ENCODE measurements around the gene SBF1. TPM values are rescaled to one million over a fixed set of nuclear protein-coding genes. Genes with fewer than 3 reads are reported as not detected.

SBF1 gene
- total and polyA plus RNA-seq, 2 donors (not counting 1 experiment from before 2014, with no cell fraction given) = 13.5 to 75.8 TPM

DNA sequence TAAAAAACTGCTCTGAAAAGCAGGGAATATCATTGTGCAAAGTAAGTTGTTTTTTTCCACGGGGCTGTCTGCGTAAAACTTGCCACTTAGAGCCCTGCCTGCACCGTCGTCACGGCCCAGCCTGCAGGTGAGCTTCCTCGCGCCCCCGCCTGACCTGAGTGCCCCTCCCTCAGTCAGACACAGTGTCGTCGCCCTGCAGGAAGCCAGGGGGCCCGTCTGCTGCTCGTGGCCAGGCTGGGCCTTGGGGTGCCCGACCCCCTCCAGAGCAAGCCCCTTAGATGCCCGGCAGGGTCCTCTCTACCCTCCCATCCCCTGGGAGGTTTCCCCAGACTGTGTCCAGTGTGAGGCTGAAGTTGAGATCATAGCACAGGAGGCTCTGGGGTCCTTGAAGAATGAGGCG, 31.6 kb downstream of the SBF1 start:
- no peak overlapping the region for H2AFZ ChIP-seq (ENCODE audit: low read length)
- no peak overlapping the region for H3K27ac ChIP-seq (ENCODE audit: insufficient read depth, low read length)

DNA sequence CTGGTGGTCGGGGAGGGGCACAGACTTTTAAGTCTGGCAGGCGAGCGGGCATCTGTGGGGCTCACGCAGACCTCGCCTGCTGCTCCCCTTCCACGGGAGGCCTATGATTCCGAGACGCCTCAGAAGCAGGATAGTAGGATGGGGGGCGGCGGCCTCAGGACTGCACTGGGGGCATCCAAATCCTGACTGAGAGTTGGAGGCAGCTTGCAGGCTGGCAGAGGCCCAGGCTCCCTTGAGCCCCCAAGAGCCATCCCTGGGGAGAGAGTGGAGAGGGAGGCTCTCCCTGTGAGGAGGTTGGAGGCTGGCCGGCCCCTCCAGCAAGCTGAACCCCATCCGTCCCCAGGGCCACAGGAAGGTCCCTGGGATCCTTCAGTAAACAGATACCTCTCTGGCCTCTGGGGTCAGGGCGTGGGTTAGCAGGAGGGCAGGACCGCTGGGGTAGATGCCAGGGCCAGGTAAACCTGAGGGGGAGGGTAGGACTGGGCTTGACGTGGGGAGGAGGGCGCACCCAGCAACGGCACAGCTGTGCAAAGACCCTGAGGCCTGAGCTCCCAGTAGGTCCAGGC, 33.3 kb downstream of the SBF1 start:
- H3K4me3 ChIP-seq (replicated peaks in 1 of 4; ENCODE audit: control extremely low read depth in 1 of 4, insufficient read depth in 1 of 4, low read depth in 3 of 4, low read length in 4 of 4) = no peak overlapping the region
- H3K9ac ChIP-seq (ENCODE audit: insufficient read depth, low read length) = no peak overlapping the region
- H3K36me3 ChIP-seq (ENCODE audit: control insufficient read depth, insufficient read depth, low read length) = peaks cover 33% of the 10 kb centered on the region
- H3K4me2 ChIP-seq (ENCODE audit: extremely low read depth, insufficient read depth, low read length) = no peak overlapping the region
- no peaks in the 10 kb centered on the region for H3K27me3 ChIP-seq (ENCODE audit: control insufficient read depth, insufficient read depth, low read length)
- H2AFZ ChIP-seq (ENCODE audit: low read length) = no peak overlapping the region
- no peaks in the 10 kb centered on the region for H3K79me2 ChIP-seq (ENCODE audit: control insufficient read depth, insufficient read depth, low read length)
- H4K20me1 ChIP-seq (ENCODE audit: control insufficient read depth, extremely low read depth, insufficient read depth, low read length) = no peaks in the 10 kb centered on the region
- H3K9me3 ChIP-seq (ENCODE audit: control insufficient read depth, insufficient read depth, low read depth, low read length) = no peaks in the 10 kb centered on the region
- no peak for TF ChIP-seq EZH2 (IDR thresholded peaks at IDR 0.05; ENCODE audit: low read length, missing control alignments)
- TF ChIP-seq, protein P1, sequence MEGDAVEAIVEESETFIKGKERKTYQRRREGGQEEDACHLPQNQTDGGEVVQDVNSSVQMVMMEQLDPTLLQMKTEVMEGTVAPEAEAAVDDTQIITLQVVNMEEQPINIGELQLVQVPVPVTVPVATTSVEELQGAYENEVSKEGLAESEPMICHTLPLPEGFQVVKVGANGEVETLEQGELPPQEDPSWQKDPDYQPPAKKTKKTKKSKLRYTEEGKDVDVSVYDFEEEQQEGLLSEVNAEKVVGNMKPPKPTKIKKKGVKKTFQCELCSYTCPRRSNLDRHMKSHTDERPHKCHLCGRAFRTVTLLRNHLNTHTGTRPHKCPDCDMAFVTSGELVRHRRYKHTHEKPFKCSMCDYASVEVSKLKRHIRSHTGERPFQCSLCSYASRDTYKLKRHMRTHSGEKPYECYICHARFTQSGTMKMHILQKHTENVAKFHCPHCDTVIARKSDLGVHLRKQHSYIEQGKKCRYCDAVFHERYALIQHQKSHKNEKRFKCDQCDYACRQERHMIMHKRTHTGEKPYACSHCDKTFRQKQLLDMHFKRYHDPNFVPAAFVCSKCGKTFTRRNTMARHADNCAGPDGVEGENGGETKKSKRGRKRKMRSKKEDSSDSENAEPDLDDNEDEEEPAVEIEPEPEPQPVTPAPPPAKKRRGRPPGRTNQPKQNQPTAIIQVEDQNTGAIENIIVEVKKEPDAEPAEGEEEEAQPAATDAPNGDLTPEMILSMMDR (conservative IDR thresholded peaks at IDR 0.05 in 1 of 2, IDR thresholded peaks at IDR 0.05 in 1 of 2; ENCODE audit: low read depth in 1 of 2, low read length in 2 of 2) = no peak
- no peak overlapping the region for H3K27ac ChIP-seq (ENCODE audit: insufficient read depth, low read length)
- no peak for DNase-seq (ENCODE audit: low read depth in 2 of 2)
- peaks cover 8% of the 10 kb centered on the region for H3K4me1 ChIP-seq (ENCODE audit: control insufficient read depth, extremely low read depth, insufficient read depth, low read length)

More for the DNA sequence above, 31.6 kb downstream of the SBF1 start:
- H3K9ac ChIP-seq (ENCODE audit: insufficient read depth, low read length) = no peak overlapping the region
- peaks cover 32% of the 10 kb centered on the region for H3K36me3 ChIP-seq (ENCODE audit: control insufficient read depth, insufficient read depth, low read length)
- no peaks in the 10 kb centered on the region for H4K20me1 ChIP-seq (ENCODE audit: control insufficient read depth, extremely low read depth, insufficient read depth, low read length)
- no peaks in the 10 kb centered on the region for H3K27me3 ChIP-seq (ENCODE audit: control insufficient read depth, insufficient read depth, low read length)
- H3K9me3 ChIP-seq (ENCODE audit: control insufficient read depth, insufficient read depth, low read depth, low read length) = no peaks in the 10 kb centered on the region
- H3K4me2 ChIP-seq (ENCODE audit: extremely low read depth, insufficient read depth, low read length) = no peak overlapping the region
- TF ChIP-seq EZH2 (IDR thresholded peaks at IDR 0.05; ENCODE audit: low read length, missing control alignments) = no peak
- TF ChIP-seq, protein P1 (conservative IDR thresholded peaks at IDR 0.05 in 1 of 2, IDR thresholded peaks at IDR 0.05 in 1 of 2; ENCODE audit: low read depth in 1 of 2, low read length in 2 of 2) = no peak
- no peak overlapping the region for H3K4me3 ChIP-seq (replicated peaks in 1 of 4; ENCODE audit: control extremely low read depth in 1 of 4, insufficient read depth in 1 of 4, low read depth in 3 of 4, low read length in 4 of 4)
- H3K79me2 ChIP-seq (ENCODE audit: control insufficient read depth, insufficient read depth, low read length) = no peaks in the 10 kb centered on the region
- no peak for DNase-seq (ENCODE audit: low read depth in 2 of 2)
- H3K4me1 ChIP-seq (ENCODE audit: control insufficient read depth, extremely low read depth, insufficient read depth, low read length) = peaks cover 8% of the 10 kb centered on the region

DNA sequence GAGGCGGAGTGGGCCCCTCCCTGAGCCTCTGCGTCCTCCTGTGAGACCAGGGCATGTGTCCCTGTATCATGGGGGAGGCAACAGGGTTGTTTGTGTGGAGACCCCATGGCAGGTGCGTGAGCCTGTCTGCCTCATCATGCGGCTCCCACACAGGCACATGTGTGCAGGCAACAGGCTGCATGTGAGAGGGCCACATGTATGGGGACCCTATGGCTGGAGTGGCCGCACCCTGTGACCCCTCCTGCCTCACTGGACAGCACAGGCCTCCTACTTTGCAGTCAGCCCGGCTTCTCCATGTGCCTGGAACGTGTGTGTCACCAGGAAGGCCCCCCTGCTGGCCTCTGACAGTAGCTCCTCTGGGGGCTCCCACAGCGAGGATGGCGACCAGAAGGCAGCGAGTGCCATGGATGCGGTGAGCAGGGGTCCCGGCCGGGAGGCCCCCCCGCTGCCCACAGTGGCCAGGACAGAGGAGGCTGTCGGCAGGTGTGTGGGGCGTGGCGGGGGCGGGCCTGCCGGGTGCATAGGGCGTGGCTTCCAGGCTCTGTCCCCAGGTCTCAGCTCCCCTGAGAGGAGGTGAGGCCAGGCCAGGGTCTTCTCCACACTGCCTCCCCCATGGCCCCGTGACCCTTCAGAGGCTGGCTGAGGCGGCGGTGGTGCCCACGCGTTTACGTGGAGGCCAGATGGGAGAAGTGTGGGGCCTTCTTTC, 34.1 kb downstream of the SBF1 start:
- Histone ChIP-seq H3K36me3 (ENCODE audit: control insufficient read depth, insufficient read depth, low read length) (peaks cover 33% of the 10 kb centered on the region), H3K27ac (ENCODE audit: insufficient read depth, low read length) (no peak overlapping the region), H3K79me2 (ENCODE audit: control insufficient read depth, insufficient read depth, low read length) (no peaks in the 10 kb centered on the region), H3K4me1 (ENCODE audit: control insufficient read depth, extremely low read depth, insufficient read depth, low read length) (peaks cover 8% of the 10 kb centered on the region), H2AFZ (ENCODE audit: low read length) (no peak overlapping the region), H3K4me3 (replicated peaks in 1 of 4; ENCODE audit: control extremely low read depth in 1 of 4, insufficient read depth in 1 of 4, low read depth in 3 of 4, low read length in 4 of 4) (no peak overlapping the region), H3K9me3 (ENCODE audit: control insufficient read depth, insufficient read depth, low read depth, low read length) (no peaks in the 10 kb centered on the region), H3K27me3 (ENCODE audit: control insufficient read depth, insufficient read depth, low read length) (no peaks in the 10 kb centered on the region), H3K4me2 (ENCODE audit: extremely low read depth, insufficient read depth, low read length) (no peak overlapping the region), H4K20me1 (ENCODE audit: control insufficient read depth, extremely low read depth, insufficient read depth, low read length) (no peaks in the 10 kb centered on the region), H3K9ac (ENCODE audit: insufficient read depth, low read length) (no peak overlapping the region)
- no peak for DNase-seq (ENCODE audit: low read depth in 2 of 2)
- TF ChIP-seq, protein P1 (conservative IDR thresholded peaks at IDR 0.05 in 1 of 2, IDR thresholded peaks at IDR 0.05 in 1 of 2; ENCODE audit: low read depth in 1 of 2, low read length in 2 of 2) = no peak
- TF ChIP-seq EZH2 (IDR thresholded peaks at IDR 0.05; ENCODE audit: low read length, missing control alignments) = no peak
